Measurements from ENCODE around the gene STAG3.
"Not testable (repeated sequence)": the region's sequence is repeated elsewhere in the genome, so short reads cannot be mapped to it uniquely, and the experiment has no call there.

GRCh38 chr7:100246865-100247137, 69.1 kb downstream of the STAG3 start:
- TF ChIP-seq, protein P1, sequence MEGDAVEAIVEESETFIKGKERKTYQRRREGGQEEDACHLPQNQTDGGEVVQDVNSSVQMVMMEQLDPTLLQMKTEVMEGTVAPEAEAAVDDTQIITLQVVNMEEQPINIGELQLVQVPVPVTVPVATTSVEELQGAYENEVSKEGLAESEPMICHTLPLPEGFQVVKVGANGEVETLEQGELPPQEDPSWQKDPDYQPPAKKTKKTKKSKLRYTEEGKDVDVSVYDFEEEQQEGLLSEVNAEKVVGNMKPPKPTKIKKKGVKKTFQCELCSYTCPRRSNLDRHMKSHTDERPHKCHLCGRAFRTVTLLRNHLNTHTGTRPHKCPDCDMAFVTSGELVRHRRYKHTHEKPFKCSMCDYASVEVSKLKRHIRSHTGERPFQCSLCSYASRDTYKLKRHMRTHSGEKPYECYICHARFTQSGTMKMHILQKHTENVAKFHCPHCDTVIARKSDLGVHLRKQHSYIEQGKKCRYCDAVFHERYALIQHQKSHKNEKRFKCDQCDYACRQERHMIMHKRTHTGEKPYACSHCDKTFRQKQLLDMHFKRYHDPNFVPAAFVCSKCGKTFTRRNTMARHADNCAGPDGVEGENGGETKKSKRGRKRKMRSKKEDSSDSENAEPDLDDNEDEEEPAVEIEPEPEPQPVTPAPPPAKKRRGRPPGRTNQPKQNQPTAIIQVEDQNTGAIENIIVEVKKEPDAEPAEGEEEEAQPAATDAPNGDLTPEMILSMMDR (IDR thresholded peaks at IDR 0.05), result not testable (repeated sequence)
- not testable (repeated sequence) for TF ChIP-seq POLR2A, EP300 (IDR thresholded peaks at IDR 0.05)
